ENCODE measurements around the gene PLA2G12B. TPM values are rescaled to one million over a fixed set of nuclear protein-coding genes. Genes with fewer than 3 reads are reported as not detected.

PLA2G12B gene, protein sequence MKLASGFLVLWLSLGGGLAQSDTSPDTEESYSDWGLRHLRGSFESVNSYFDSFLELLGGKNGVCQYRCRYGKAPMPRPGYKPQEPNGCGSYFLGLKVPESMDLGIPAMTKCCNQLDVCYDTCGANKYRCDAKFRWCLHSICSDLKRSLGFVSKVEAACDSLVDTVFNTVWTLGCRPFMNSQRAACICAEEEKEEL
- total RNA-seq = not detected

DNA sequence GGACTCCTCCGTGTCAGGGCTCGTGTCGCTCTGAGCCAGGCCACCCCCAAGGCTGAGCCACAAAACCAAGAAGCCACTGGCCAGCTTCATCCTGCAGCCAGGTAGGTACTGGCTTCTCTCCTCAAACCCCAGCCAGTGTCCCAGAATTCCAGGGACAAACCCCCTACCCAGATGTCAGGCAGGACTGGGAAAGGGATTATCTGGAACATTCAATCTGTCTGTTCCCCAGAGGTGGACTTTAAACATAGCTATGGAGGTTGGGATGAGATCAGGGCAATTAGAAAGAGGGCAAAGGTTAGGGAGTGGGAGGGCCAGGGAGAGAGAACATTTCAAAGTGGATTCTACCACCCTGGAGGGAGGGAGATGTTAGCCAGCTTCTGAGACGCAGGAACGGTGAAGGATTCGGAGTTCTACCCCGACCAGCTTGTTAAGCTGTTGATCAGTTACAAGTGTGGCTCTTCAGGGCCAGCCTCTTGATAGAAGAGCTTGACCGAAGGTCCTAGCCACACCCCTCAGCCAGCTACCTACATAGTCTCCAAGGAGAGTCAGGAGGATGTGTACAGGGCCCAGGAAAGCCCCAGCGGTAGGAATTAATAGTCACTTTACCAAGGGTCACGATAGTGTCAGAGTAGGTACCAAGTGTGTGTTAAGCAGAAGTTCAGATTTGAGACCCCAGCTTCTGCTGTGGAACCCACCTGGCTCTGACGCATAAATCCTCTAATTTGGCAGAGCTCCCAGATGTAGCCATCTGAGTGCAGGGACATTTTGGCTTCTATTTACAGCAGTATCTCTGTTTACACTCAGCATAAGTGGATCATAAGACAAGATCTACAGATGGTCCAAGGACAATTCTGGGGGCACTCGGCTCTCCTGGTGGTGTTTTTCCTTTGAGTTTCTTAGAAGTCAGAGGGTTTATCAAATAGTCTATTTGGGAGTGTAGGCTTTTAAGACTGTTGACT lies at the start of gene PLA2G12B:
PLA2G12B (minus strand) TSS at position 211 of the 959 bp plus-strand sequence; CDS start at position 90, 121 bp downstream.

DNA sequence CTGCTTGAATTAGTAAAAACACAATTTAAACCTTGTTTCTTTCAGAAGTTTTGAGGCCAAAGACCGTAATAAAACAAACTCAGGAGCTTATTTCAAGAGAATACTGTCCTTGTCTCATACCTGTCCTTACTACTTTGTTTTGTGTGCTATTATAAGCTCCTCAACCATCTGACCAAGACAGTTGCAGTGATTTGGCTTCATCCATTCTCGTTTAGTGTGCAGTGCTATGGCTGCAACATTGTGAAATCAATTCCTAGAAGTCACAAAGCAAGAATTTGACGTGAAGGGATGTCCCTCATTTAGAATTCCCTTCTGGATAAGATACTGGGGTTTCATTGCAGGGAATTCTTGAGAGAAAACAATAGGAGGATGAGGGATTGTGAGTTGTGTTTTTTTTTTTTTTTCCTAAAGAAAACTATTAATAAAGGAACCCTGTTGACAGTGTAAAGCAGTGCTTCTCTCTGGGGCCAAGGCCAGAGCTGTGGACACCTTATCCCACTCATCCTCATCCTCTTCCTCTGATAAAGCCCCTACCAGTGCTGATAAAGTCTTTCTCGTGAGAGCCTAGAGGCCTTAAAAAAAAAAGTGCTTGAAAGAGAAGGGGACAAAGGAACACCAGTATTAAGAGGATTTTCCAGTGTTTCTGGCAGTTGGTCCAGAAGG lies 61.3 kb downstream of the PLA2G12B start, which contains the start of gene OIT3:
OIT3 (plus strand) TSS at position 604 of the 663 bp plus-strand sequence. CDS start 60 bp downstream, outside the sequence.

Other genes with a start within 250 kb of the PLA2G12B start
- 0.94 TPM for gene OIT3, start 61.1 kb downstream of the PLA2G12B start, total RNA-seq
- gene P4HA1, start 142.1 kb upstream of the PLA2G12B start, total RNA-seq = 27.5 TPM
- gene NUDT13, start 155.6 kb upstream of the PLA2G12B start, total RNA-seq = 1.6 TPM
- 36.3 TPM for gene ECD, start 213.2 kb upstream of the PLA2G12B start, total RNA-seq
- gene FAM149B1, start 213.3 kb upstream of the PLA2G12B start, total RNA-seq = 41.9 TPM

Data from parietal lobe (tissue), 1 donor.